Retina (tissue), 1 donor: ENCODE measurements around the gene CELA3A.

ENCODE experiments used
- DNase-seq: peaks from one replicate; pipeline ENCODE4 v3.0.0-alpha.2; 2016

The CELA3A gene

GRCh38 chr1:22052115-22053016 lies 50.9 kb downstream of the CELA3A start, which contains the start of gene CDC42:
Gene CDC42, plus strand, starts transcription at chr1:22052709. Its CDS starts 25,770 bp downstream, at chr1:22078479.
- DNase-seq, result peak; percentile 97

GRCh38 chr1:22053017-22053860 lies 51.8 kb downstream of the CELA3A start:
- DNase-seq, result peak; percentile 83

GRCh38 chr1:22053861-22054770 lies 52.7 kb downstream of the CELA3A start:
- DNase-seq, result no peak

DNA sequence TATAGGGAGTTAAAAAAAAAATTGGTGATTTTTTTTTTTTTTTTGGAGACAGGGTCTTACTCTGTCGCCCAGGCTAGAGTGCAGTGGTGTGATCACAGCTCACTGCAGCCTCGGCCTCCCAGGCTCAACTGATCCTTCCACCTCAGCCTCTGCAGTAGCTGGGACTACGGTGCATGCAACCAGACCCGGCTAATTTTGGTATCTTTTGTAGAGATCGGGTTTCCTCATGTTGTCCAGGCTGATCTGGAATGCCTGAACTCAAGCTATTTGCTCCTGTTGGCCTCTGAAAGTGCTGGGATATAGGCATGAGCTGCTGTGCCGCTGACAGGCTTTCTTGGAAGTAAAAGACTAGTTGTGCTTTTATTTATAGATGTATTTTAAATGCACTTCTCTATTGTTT lies 54.0 kb downstream of the CELA3A start:
- no peak for DNase-seq

GRCh38 chr1:22056043-22056442 lies 54.6 kb downstream of the CELA3A start:
- no peak for DNase-seq

DNA sequence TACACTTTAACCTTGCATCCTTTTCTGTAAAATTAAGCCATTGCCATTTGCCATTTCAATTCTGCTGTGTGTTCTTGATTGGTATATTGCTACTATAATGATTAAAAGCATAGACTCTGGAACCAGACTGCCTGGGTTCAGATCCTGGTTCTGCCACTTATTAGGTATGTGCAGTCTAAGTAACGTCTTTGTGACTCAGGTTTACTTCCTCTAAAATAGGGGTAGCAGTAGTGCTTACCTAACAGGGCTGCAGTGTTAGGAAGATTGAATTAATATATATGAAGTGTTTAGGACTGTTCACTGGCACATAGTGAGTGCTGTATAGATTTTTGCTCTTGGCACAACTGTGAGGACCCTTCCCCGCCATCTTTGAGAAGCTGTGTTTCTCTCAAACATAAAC lies 55.5 kb downstream of the CELA3A start:
- no peak for DNase-seq

DNA sequence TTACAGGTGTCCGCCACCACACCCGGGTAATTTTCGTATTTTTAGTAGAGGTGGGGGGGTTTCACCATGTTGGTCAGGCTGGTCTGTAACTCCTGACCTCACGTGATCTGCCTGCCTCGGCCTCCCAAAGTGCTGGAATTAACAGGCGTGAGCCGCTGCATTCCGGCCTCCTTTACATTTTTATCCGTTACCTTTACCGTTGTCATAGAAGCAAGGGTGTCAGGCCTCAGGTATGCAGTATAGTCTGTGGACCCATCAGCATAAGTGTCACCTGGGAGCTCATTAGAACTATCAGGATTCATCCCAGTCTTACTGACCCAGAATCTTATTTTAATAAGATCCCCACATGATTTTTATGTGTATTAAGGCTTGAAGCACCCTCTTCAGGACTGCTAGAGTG lies 56.4 kb downstream of the CELA3A start:
- no peak for DNase-seq
